BE2C (cell line): ENCODE measurements around the gene NDUFAF2.

ENCODE experiments used
- DNase-seq: peaks from one replicate; pipeline ENCODE4 v3.0.0-alpha.2; 2020
- H3K27me3 ChIP-seq: fragments of 250-450 bp; sonication (Bioruptor Pico); 2 replicates; pipeline ENCODE4 v1.5.1; 2020; ENCODE audit warnings: mild to moderate bottlenecking
- H3K36me3 ChIP-seq: fragments of 250-450 bp; sonication (Bioruptor Pico); 2 replicates; pipeline ENCODE4 v1.5.1; 2020; ENCODE audit warnings: mild to moderate bottlenecking
- H3K4me1 ChIP-seq: fragments of 250-450 bp; sonication (Bioruptor Pico); 2 replicates; pipeline ENCODE4 v1.5.1; 2020
- H3K4me3 ChIP-seq: 2 replicates; pipeline ENCODE4 v1.5.1; 2011; ENCODE audit warnings: low read depth, low read length
- H3K9me3 ChIP-seq: fragments of 250-450 bp; sonication (Bioruptor Pico); 2 replicates; pipeline ENCODE4 v1.5.1; 2020
- TF ChIP-seq, protein P1 (sequence below): IDR thresholded peaks from 2 replicates; pipeline ENCODE4 v1.5.1; 2012; ENCODE audit warnings: mild to moderate bottlenecking, low read depth, low read length

NDUFAF2 gene

GRCh38 chr5:61044545-61044944 lies 99.5 kb downstream of the NDUFAF2 start:
- Histone ChIP-seq H3K4me3 (no peak overlapping the region), H3K9me3 (no peaks in the 10 kb centered on the region), H3K4me1 (no peaks in the 10 kb centered on the region), H3K36me3 (no peaks in the 10 kb centered on the region), H3K27me3 (no peaks in the 10 kb centered on the region)
- TF ChIP-seq, protein P1, sequence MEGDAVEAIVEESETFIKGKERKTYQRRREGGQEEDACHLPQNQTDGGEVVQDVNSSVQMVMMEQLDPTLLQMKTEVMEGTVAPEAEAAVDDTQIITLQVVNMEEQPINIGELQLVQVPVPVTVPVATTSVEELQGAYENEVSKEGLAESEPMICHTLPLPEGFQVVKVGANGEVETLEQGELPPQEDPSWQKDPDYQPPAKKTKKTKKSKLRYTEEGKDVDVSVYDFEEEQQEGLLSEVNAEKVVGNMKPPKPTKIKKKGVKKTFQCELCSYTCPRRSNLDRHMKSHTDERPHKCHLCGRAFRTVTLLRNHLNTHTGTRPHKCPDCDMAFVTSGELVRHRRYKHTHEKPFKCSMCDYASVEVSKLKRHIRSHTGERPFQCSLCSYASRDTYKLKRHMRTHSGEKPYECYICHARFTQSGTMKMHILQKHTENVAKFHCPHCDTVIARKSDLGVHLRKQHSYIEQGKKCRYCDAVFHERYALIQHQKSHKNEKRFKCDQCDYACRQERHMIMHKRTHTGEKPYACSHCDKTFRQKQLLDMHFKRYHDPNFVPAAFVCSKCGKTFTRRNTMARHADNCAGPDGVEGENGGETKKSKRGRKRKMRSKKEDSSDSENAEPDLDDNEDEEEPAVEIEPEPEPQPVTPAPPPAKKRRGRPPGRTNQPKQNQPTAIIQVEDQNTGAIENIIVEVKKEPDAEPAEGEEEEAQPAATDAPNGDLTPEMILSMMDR = no peak
- no peak for DNase-seq

GRCh38 chr5:61047346-61047745 lies 102.3 kb downstream of the NDUFAF2 start:
- DNase-seq = no peak
- no peaks in the 10 kb centered on the region for H3K4me1 ChIP-seq
- no peak overlapping the region for H3K4me3 ChIP-seq
- H3K9me3 ChIP-seq = no peaks in the 10 kb centered on the region
- H3K27me3 ChIP-seq = no peaks in the 10 kb centered on the region
- TF ChIP-seq, protein P1 = no peak
- H3K36me3 ChIP-seq = no peaks in the 10 kb centered on the region

- H3K4me3 ChIP-seq = no peak overlapping the region
- DNase-seq = no peak
- H3K27me3 ChIP-seq = no peaks in the 10 kb centered on the region
- TF ChIP-seq, protein P1 = no peak
- no peaks in the 10 kb centered on the region for H3K4me1 ChIP-seq
- no peaks in the 10 kb centered on the region for H3K36me3 ChIP-seq
- no peaks in the 10 kb centered on the region for H3K9me3 ChIP-seq
Observed at GRCh38 chr5:61048534-61048933, 103.5 kb downstream of the NDUFAF2 start.

- no peaks in the 10 kb centered on the region for H3K4me1 ChIP-seq
- no peaks in the 10 kb centered on the region for H3K27me3 ChIP-seq
- no peak overlapping the region for H3K4me3 ChIP-seq
- no peaks in the 10 kb centered on the region for H3K36me3 ChIP-seq
- H3K9me3 ChIP-seq = no peaks in the 10 kb centered on the region
- no peak for DNase-seq
- TF ChIP-seq, protein P1 = no peak
Observed at GRCh38 chr5:61050292-61050691, 105.3 kb downstream of the NDUFAF2 start.

GRCh38 chr5:61051267-61051666 lies 106.3 kb downstream of the NDUFAF2 start:
- H3K4me3 ChIP-seq = no peak overlapping the region
- H3K36me3 ChIP-seq = no peaks in the 10 kb centered on the region
- H3K27me3 ChIP-seq = no peaks in the 10 kb centered on the region
- no peak for DNase-seq
- H3K4me1 ChIP-seq = no peaks in the 10 kb centered on the region
- TF ChIP-seq, protein P1 = no peak
- no peaks in the 10 kb centered on the region for H3K9me3 ChIP-seq

DNA sequence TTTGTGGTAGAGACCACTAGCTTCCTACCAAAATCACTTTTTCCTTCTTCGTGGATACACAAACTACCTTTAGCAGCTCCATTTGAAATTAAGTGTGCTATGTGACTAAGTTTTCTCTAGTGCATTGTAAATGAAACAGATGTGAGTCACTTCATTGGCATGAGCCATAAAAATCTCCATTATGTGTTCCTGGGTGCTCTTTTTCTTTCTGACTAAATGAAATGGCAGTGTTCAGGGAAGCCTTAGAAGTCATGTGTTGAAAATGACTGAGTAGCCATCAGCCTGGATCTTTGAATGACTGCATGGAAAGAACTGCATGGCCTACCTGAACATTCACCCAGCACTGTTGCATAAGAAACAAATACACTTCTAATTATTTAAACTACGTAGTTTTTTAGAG lies 107.9 kb downstream of the NDUFAF2 start:
- H3K9me3 ChIP-seq = no peaks in the 10 kb centered on the region
- H3K4me3 ChIP-seq = no peak overlapping the region
- TF ChIP-seq, protein P1 = no peak
- DNase-seq = no peak
- H3K4me1 ChIP-seq = no peaks in the 10 kb centered on the region
- H3K36me3 ChIP-seq = no peaks in the 10 kb centered on the region
- H3K27me3 ChIP-seq = no peaks in the 10 kb centered on the region
